ENCODE measurements around the gene UQCRQ. TPM values are rescaled to one million over a fixed set of nuclear protein-coding genes. Genes with fewer than 3 reads are reported as not detected.

UQCRQ gene
- total RNA-seq, 1 experiment from 2014 or later = 356 TPM

- TF ChIP-seq CTCF (IDR thresholded peaks at IDR 0.05; ENCODE audit: insufficient read depth in 1 of 2, low read depth in 1 of 2, low read length in 1 of 2, severe bottlenecking in 1 of 2, unreplicated experiment in 1 of 2) = no peak
- Mint-ChIP-seq H3K27ac (ENCODE audit: unreplicated experiment) (peak overlapping the region; percentile 45), H3K27me3 (ENCODE audit: insufficient read depth, unreplicated experiment) (no peaks in the 10 kb centered on the region), H3K4me3 (ENCODE audit: unreplicated experiment) (peak overlapping the region; percentile 47), H3K4me1 (ENCODE audit: low read depth, unreplicated experiment) (peaks cover 26% of the 10 kb centered on the region), H3K9me3 (ENCODE audit: unreplicated experiment) (no peaks in the 10 kb centered on the region), H3K36me3 (ENCODE audit: insufficient read depth, unreplicated experiment) (peaks cover 77% of the 10 kb centered on the region)
- TSS peak; percentile 39 for BruUV-seq (replicated peaks)
- Histone ChIP-seq H3K9me3 (no peaks in the 10 kb centered on the region), H3K4me3 (ENCODE audit: low read depth, low read length) (no peak overlapping the region), H3K27me3 (replicated peaks; ENCODE audit: control insufficient read depth, insufficient read depth, low read length) (no peaks in the 10 kb centered on the region), H3K4me1 (peaks cover 43% of the 10 kb centered on the region), H3K36me3 (ENCODE audit: control insufficient read depth, insufficient read depth, low read length) (peaks cover 11% of the 10 kb centered on the region)
- DNase-seq = no peak
- intact Hi-C loops (cut with micrococcal nuclease; ENCODE audit: unreplicated experiment) = loop anchor here (1.0 kb wide), 1 partner anchor 9 kb away; no protein-coding TSS in a partner anchor
- CTCF ChIA-PET = no interaction called here
- POLR2A ChIA-PET = no interaction called here
Observed at GRCh38 chr5:132873930-132874271, 7.5 kb downstream of the UQCRQ start.

- ChIA-PET CTCF (no interaction called here), POLR2A (no interaction called here)
- peaks cover 41% of the 10 kb centered on the region for H3K4me1 ChIP-seq
- H3K27ac Mint-ChIP-seq (ENCODE audit: unreplicated experiment) = no peak overlapping the region
- H3K4me3 Mint-ChIP-seq (ENCODE audit: unreplicated experiment) = no peak overlapping the region
- H3K4me1 Mint-ChIP-seq (ENCODE audit: low read depth, unreplicated experiment) = peaks cover 26% of the 10 kb centered on the region
- BruUV-seq (replicated peaks) = no TSS peak
- no peak for DNase-seq
- intact Hi-C loops (cut with micrococcal nuclease; ENCODE audit: unreplicated experiment) = no loop called here
- H3K9me3 Mint-ChIP-seq (ENCODE audit: unreplicated experiment) = no peaks in the 10 kb centered on the region
- H3K4me3 ChIP-seq (ENCODE audit: low read depth, low read length) = no peak overlapping the region
- no peaks in the 10 kb centered on the region for H3K27me3 ChIP-seq (replicated peaks; ENCODE audit: control insufficient read depth, insufficient read depth, low read length)
- peaks cover 76% of the 10 kb centered on the region for H3K36me3 Mint-ChIP-seq (ENCODE audit: insufficient read depth, unreplicated experiment)
- no peak for TF ChIP-seq CTCF (IDR thresholded peaks at IDR 0.05; ENCODE audit: insufficient read depth in 1 of 2, low read depth in 1 of 2, low read length in 1 of 2, severe bottlenecking in 1 of 2, unreplicated experiment in 1 of 2)
- peaks cover 8% of the 10 kb centered on the region for H3K36me3 ChIP-seq (ENCODE audit: control insufficient read depth, insufficient read depth, low read length)
- H3K27me3 Mint-ChIP-seq (ENCODE audit: insufficient read depth, unreplicated experiment) = no peaks in the 10 kb centered on the region
- no peaks in the 10 kb centered on the region for H3K9me3 ChIP-seq
Observed at GRCh38 chr5:132876020-132876759, 9.7 kb downstream of the UQCRQ start.

GRCh38 chr5:132877466-132877865 is 11.0 kb downstream of the UQCRQ start:
- H3K36me3 Mint-ChIP-seq (ENCODE audit: insufficient read depth, unreplicated experiment) = peaks cover 76% of the 10 kb centered on the region

More at GRCh38 chr5:132877466-132877865, 11.0 kb downstream of the UQCRQ start:
- intact Hi-C loops (cut with micrococcal nuclease; ENCODE audit: unreplicated experiment) = no loop called here
- H3K4me1 Mint-ChIP-seq (ENCODE audit: low read depth, unreplicated experiment) = peaks cover 18% of the 10 kb centered on the region
- no peak for DNase-seq
- CTCF ChIA-PET = no interaction called here
- BruUV-seq (replicated peaks) = no TSS peak
- Histone ChIP-seq H3K36me3 (ENCODE audit: control insufficient read depth, insufficient read depth, low read length) (peaks cover 5% of the 10 kb centered on the region), H3K27me3 (replicated peaks; ENCODE audit: control insufficient read depth, insufficient read depth, low read length) (no peaks in the 10 kb centered on the region), H3K4me3 (ENCODE audit: low read depth, low read length) (no peak overlapping the region), H3K9me3 (no peaks in the 10 kb centered on the region), H3K4me1 (peaks cover 29% of the 10 kb centered on the region)
- no peak for TF ChIP-seq CTCF (IDR thresholded peaks at IDR 0.05; ENCODE audit: insufficient read depth in 1 of 2, low read depth in 1 of 2, low read length in 1 of 2, severe bottlenecking in 1 of 2, unreplicated experiment in 1 of 2)
- H3K27me3 Mint-ChIP-seq (ENCODE audit: insufficient read depth, unreplicated experiment) = no peaks in the 10 kb centered on the region
- no peak overlapping the region for H3K27ac Mint-ChIP-seq (ENCODE audit: unreplicated experiment)
- no peaks in the 10 kb centered on the region for H3K9me3 Mint-ChIP-seq (ENCODE audit: unreplicated experiment)
- H3K4me3 Mint-ChIP-seq (ENCODE audit: unreplicated experiment) = no peak overlapping the region
- POLR2A ChIA-PET = interaction anchor here (0.6 kb wide), 1 partner anchor 1973 kb away, joined by 4 read pairs; no protein-coding TSS in a partner anchor

Measured in Caco-2 (cell line).